Hepatic stellate cell (primary cell): ENCODE data around the gene ZNF132.
"Not testable (repeated sequence)": the region's sequence is repeated elsewhere in the genome, so short reads cannot be mapped to it uniquely, and the experiment has no call there.

Experiments used
- DNase-seq: peaks from one replicate; pipeline ENCODE4 v3.0.0; 2011; ENCODE audit warnings: low spot score

ZNF132 gene

GRCh38 chr19:58406818-58407657 lies 32.9 kb downstream of the ZNF132 start:
- no peak for DNase-seq

DNA sequence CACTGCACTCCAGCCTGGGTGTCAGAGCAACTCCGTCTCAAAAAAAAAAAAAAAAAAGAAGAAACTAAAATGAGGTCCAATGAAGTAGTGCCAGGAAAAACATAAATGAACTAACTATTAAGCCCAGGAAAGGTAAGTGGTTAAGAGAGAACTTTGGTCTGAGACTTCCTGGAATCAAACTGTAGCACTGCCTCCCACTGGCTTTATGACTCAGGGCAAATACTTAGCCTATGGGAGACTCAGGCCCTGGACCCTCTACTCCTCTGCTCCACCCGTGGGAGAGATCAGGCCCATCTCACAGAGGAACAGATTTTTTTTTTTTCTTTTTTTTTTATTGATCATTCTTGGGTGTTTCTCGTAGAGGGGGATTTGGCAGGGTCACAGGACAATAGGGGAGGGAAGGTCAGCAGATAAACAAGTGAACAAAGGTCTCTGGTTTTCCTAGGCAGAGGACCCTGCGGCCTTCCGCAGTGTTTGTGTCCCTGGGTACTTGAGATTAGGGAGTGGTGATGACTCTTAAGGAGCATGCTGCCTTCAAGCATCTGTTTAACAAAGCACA lies 36.0 kb downstream of the ZNF132 start:
- not testable (repeated sequence) for DNase-seq

DNA sequence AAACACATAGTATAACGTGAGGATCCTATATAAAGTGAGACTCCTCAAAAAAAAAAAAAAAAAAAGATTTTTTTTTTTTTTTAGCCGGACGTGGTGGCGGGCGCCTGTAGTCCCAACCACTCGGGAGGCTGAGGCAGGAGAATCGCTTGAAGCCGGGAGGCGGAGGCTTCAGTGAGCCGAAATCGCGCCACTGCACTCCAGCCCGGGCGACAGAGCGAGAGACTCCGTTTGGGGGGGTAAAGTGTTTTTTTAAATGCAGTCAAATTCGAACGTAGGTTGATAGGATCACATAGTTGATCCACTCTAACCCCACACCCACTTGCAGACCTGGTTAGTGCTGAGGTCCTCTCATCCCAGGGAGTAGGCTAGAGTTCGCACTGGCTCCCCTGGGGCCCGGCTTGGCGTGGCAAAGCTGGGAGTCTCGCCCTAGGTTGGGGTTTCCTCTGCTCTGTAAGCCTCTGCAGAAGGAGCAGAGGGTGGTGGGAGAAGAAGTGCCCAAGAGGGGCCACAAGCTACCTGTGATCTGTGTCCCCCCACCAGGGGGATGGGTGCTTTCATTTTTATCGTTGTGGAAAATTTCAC lies 38.0 kb downstream of the ZNF132 start:
- DNase-seq: no peak

GRCh38 chr19:58400916-58401839 lies 38.8 kb downstream of the ZNF132 start:
- peak; percentile 100 for DNase-seq

GRCh38 chr19:58400316-58400915 lies 39.5 kb downstream of the ZNF132 start:
- DNase-seq: no peak

GRCh38 chr19:58399903-58400302 lies 40.0 kb downstream of the ZNF132 start:
- DNase-seq: no peak

DNA sequence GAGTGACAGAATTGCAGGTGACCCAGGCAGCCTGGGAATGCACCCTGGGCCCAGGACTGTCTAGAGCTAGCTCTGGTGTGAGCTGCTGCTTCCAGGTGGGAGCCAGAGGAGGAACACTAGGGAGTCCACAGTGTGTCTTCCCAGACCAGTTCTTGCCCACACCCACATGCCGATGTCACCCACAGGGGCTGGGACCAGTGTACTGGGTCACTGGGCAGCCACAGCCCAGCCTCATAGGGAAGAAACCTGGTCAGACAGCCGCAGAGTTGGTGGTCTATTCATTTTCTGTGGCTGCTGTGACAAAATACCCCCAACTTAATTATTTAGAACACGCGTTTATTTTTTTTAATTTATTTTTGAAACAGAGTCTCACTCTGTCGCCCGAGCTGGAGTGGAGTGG lies 41.4 kb downstream of the ZNF132 start:
- no peak for DNase-seq

- DNase-seq: no peak
These were observed 41.9 kb downstream of the ZNF132 start for GRCh38 chr19:58398087-58398486.

- DNase-seq: no peak
These were observed 42.4 kb downstream of the ZNF132 start for GRCh38 chr19:58397533-58398037.

GRCh38 chr19:58396691-58397532 lies 43.0 kb downstream of the ZNF132 start:
- no peak for DNase-seq

- DNase-seq: no peak
These were observed 43.9 kb downstream of the ZNF132 start for GRCh38 chr19:58395979-58396627.

DNA sequence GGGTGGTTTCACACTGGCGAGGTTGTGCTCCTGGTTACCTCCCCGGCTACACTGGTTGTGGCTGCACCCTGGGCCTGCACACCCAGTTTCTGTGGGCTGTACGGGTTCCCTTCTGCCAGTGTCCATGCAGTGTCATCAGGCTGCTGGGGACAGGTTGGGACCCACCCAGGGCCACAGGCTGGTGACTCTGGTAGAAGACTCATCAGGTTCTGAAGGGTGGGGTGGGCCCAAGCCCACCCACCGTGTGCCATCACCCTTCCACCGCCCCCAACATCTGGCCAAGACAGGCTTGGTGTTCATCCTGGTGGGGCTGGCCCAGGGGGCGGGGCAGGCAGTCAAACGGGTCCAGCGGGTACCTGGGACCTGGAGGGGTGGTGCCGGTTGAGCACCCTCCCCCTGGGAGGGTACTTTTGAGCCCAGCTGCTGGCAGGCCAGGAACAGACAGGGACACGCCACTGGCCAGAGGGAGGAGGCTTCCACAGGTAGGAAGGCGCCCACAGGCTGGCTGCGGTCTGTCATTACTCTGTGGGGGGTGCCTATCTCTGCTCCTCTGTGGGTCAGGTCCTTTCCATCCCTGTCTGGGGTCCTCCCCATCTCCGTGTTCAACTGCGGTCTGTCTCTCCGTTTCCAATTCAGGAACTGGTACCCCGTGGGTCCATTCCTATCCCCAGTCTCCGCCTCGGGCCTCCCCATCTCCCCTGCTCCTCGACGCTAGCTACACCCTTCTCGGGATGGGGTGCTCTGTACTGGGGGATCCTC lies 44.6 kb downstream of the ZNF132 start, which contains the start of gene RNF225:
RNF225 (plus strand) TSS at position 437 of the 759 bp plus-strand sequence. CDS start 434 bp downstream, outside the sequence.
- no peak for DNase-seq

DNA sequence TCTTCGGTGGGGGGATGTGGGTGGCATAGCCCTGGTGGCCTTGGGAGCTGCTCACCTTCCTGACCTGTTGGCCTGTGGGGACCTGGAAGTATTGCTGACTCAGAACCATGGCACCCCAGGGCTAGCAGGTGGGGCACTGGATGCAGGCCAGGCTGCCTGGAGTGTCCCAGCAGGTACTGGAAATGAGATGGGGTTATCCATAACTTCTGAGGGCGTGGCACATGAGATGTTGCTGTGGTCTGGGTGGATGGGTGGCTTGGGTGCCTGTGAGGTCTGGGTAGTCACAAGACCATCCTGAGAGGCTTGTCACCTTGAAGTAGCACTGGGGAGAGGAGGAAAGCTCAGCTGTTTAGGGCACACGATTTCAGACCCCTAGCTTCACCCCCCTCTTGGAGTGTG lies 45.1 kb downstream of the ZNF132 start:
- DNase-seq: no peak

GRCh38 chr19:58393725-58394033 lies 46.3 kb downstream of the ZNF132 start:
- no peak for DNase-seq

- no peak for DNase-seq
These were observed 46.8 kb downstream of the ZNF132 start for GRCh38 chr19:58392945-58393724.

DNA sequence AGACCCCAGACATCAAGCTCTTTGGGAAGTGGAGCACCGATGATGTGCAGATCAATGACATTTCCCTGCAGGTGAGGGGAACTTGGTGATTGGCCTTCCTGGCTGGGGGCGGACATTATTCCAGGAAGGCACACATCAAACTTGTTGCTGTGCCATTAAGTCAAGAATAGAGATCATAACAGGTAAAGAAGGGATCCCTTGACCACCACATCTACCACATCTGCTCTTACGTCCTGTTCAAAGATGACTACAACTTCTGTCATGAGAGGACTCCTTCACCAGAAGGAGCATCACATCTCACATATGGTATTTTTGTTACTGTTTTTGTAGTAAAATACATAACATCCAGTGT lies 51.8 kb downstream of the ZNF132 start:
- no peak for DNase-seq

DNA sequence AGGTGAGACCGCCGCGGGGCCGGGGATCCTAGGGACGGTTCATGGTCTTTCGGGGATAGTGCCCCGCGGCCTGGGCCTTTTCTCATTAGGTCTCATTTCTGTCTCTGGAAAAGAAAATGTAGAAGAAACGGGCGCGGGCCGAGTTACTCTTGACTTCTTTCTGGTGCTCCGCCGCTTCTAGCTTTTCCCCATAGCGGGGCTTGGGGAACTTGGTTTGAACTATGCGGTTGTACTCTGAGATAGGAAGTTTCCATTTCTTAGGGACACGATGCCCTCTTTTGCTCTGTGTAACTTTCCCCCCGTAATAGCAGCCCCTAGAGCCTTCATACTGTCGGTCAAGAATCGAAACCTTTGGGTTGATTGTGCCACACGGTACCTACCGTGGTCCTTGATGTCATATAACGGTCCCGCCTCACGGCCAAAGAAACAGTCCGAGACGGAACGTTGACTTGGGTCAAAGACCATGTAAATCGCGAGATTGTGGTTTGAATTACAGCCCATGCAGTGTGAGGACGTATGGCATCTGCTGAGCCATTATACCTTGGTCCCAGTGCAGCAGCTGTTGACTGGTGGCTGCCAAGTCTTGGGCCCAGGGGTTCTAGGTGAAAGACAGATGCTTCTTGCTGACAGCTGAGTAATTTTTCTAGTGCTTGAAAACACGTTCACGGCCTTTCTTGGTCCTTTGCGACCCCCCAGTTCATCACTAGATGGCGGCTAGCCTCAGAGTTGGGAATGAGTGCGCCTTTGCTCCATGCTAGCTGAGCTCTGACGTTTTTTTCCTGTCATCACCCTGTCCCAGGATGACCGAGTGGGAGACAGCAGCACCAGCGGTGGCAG lies 52.4 kb downstream of the ZNF132 start:
- DNase-seq: no peak
